Testis (tissue), 3 donors: ENCODE measurements around the gene FBXL13. TPM values are rescaled to one million over a fixed set of nuclear protein-coding genes. Genes with fewer than 3 reads are reported as not detected.

ENCODE experiments used
- DNase-seq: peaks from one replicate; pipeline ENCODE4 v3.0.0-alpha.2; 2019
- H3K27ac ChIP-seq, 2 donors: fragments of 200-600 bp; sonication (generic); one replicate each; pipeline ENCODE4 v1.5.1; 2019
- H3K27me3 ChIP-seq: fragments of 200-600 bp; sonication (generic); one replicate; pipeline ENCODE4 v1.5.1; 2019
- H3K36me3 ChIP-seq: fragments of 200-600 bp; sonication (generic); one replicate; pipeline ENCODE4 v1.5.1; 2017; ENCODE audit warnings: low read depth; ENCODE audit errors: missing control alignments
- H3K4me1 ChIP-seq: fragments of 200-600 bp; sonication (generic); one replicate; pipeline ENCODE4 v1.5.1; 2019
- H3K4me3 ChIP-seq, 2 donors: fragments of 200-600 bp; sonication (generic); one replicate each; pipeline ENCODE4 v1.5.1; 2017 to 2019
- H3K9me3 ChIP-seq: fragments of 200-600 bp; sonication (generic); one replicate; pipeline ENCODE4 v1.5.1; 2017
- POLR2A ChIP-seq: fragments of 450-650 bp; IDR thresholded peaks from one replicate; pipeline ENCODE4 v1.6.1; 2017; ENCODE audit warnings: antibody characterized with exemption, mild to moderate bottlenecking, moderate library complexity
- WGBS, 2 donors: methylation state at CpG; one replicate each; pipeline ENCODE4 v1.1.5; 2018; 5-methylcytosine and 5-hydroxymethylcytosine counted together
- intact Hi-C: fragments of 100-400 bp; cut with DNase I; formaldehyde crosslinking; loops from one replicate; pipeline ENCODE4 v1.15.1; 2023; ENCODE audit warnings: low total_unique reads
- polyA plus RNA-seq: library from polyadenylated mRNA; stranded (reverse); fragments of 350-450 nt; fragmentation: Illumina TruSeq; extraction: RNeasy Lipid Tissue Mini Kit (QIAGEN cat#74804); gene quantifications from one replicate; pipeline ENCODE4 v1.2.3, GENCODE V29; 2014; ENCODE audit warnings: low read depth, low replicate concordance; ENCODE audit not compliant: insufficient read depth
- total RNA-seq, 2 donors: library from RNA; depleted of rRNA; stranded (reverse); fragments of >200 nt; gene quantifications; one replicate each; pipeline ENCODE4 v1.2.3, GENCODE V29; 2016
- TF ChIP-seq, protein P1 (sequence below), 3 experiments: fragments of 450-650 bp in 2 of 3; fragments of 200-600 bp in 1 of 3; sonication (generic) in 1 of 3; IDR thresholded peaks; one replicate each; pipeline ENCODE4 v1.5.1; 2016 to 2019; ENCODE audit warnings: antibody characterized with exemption in 3 of 3, mild to moderate bottlenecking in 2 of 3, moderate library complexity in 1 of 3

The FBXL13 gene
- total and polyA plus RNA-seq, 3 donors from 2014 or later: 21.1 to 38.8 (median 28.6) TPM

- WGBS, 2 donors: 36 to 52% methylated on average over 4 of the region's 4 CpGs
- intact Hi-C loops: no loop called here
- Histone ChIP-seq H3K4me1 (peaks cover 15% of the 10 kb centered on the region), H3K9me3 (no peaks in the 10 kb centered on the region), H3K27ac (peak overlapping the region; percentile 16 to 72), H3K36me3 (no peaks in the 10 kb centered on the region), H3K27me3 (no peaks in the 10 kb centered on the region), H3K4me3 (no peak overlapping the region)
- DNase-seq: no peak
- TF ChIP-seq, protein P1, sequence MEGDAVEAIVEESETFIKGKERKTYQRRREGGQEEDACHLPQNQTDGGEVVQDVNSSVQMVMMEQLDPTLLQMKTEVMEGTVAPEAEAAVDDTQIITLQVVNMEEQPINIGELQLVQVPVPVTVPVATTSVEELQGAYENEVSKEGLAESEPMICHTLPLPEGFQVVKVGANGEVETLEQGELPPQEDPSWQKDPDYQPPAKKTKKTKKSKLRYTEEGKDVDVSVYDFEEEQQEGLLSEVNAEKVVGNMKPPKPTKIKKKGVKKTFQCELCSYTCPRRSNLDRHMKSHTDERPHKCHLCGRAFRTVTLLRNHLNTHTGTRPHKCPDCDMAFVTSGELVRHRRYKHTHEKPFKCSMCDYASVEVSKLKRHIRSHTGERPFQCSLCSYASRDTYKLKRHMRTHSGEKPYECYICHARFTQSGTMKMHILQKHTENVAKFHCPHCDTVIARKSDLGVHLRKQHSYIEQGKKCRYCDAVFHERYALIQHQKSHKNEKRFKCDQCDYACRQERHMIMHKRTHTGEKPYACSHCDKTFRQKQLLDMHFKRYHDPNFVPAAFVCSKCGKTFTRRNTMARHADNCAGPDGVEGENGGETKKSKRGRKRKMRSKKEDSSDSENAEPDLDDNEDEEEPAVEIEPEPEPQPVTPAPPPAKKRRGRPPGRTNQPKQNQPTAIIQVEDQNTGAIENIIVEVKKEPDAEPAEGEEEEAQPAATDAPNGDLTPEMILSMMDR (IDR thresholded peaks at IDR 0.05): no peak
- no peak for TF ChIP-seq POLR2A
Observed at GRCh38 chr7:102942181-102942866, 132.3 kb downstream of the FBXL13 start.

DNA sequence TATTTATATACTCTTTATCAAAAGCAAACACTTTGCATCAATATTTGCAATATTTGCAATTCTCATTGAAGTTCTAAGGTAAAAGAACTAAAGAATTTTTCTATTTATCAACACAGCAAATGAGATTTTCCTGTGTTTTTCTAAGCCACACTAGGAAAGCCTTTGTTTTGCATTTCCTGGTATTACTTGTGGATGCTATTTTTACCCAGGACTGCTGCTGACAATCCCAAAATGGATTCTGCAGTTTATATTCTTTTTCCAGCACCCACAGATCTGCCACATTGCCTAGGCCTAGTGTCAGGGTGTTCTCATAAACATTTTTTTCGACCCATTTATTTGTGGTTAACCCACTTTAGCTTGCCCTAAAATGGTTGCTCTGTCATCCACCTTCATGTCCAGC lies 135.9 kb downstream of the FBXL13 start:
- Histone ChIP-seq H3K4me3 (no peak overlapping the region), H3K9me3 (no peaks in the 10 kb centered on the region), H3K27me3 (no peaks in the 10 kb centered on the region), H3K27ac (peak overlapping the region in 1 of 2 donors; percentile 14), H3K4me1 (peaks cover 11% of the 10 kb centered on the region), H3K36me3 (no peaks in the 10 kb centered on the region)
- DNase-seq: no peak
- intact Hi-C loops: no loop called here
- TF ChIP-seq, protein P1 (IDR thresholded peaks at IDR 0.05): no peak
- no peak for TF ChIP-seq POLR2A
- 47 to 73% methylated on average over 1 of the region's 1 CpG for WGBS, 2 donors

DNA sequence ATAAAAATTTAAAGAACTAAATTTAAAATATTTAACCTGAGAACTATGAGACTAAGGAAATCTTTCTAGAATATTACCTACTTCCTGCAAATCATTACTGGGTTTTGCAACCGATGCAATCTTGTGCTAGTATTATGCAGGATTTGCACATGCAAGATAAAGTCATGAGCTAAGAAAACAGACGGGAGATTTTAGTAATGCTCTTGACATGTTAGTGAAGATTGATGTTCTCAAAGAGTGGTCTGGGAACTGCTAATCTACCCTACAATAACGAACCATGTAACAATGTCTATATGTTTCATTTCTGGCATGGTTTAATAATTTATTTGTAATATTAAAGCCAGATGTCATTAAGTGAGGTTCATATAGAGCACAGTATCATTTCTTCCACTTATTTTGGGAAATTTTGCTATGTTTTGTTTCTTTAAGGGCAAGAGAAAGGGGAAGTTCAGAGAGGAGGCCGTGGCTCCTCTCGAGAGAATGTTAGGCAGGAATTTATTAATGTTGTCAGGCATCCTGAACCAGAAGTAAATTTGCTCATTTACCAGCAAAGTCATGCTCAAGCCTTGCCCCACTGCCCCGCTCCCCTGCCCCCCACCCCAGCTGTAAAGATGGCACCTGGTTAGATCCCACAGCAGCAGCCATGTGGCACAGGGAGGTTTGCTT lies 139.0 kb downstream of the FBXL13 start:
- Histone ChIP-seq H3K27me3 (no peaks in the 10 kb centered on the region), H3K27ac (peak overlapping the region; percentile 56 to 72), H3K4me1 (no peaks in the 10 kb centered on the region), H3K9me3 (no peaks in the 10 kb centered on the region), H3K4me3 (no peak overlapping the region), H3K36me3 (no peaks in the 10 kb centered on the region)
- 46 to 60% methylated on average over 6 of the region's 6 CpGs for WGBS, 2 donors
- DNase-seq: no peak
- intact Hi-C loops: no loop called here
- TF ChIP-seq, protein P1 (IDR thresholded peaks at IDR 0.05): no peak
- TF ChIP-seq POLR2A: no peak

DNA sequence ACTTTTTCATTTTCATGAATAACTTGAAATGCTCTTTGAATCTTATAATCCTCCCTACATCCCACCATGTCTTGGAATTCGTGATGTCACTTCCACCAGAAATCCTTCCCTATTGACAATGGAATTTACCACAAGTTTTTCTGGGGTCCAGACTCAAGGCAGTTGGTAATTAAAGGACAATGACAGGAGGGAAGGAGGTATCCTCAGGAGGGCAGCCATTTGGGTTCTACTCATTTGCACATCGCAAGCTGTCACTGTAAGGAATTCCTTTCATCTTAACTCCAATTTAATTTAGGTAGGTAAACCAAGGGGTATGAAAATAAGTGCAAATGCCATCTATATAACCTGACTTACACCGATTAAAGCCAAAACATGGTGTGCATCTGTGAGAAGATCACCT lies 139.9 kb downstream of the FBXL13 start:
- 61 to 62% methylated on average over 3 of the region's 3 CpGs for WGBS, 2 donors
- no peaks in the 10 kb centered on the region for H3K9me3 ChIP-seq
- no peak overlapping the region for H3K4me3 ChIP-seq
- DNase-seq: no peak
- H3K36me3 ChIP-seq: no peaks in the 10 kb centered on the region
- TF ChIP-seq POLR2A: no peak
- TF ChIP-seq, protein P1 (IDR thresholded peaks at IDR 0.05): no peak
- intact Hi-C loops: no loop called here
- H3K27ac ChIP-seq: peak overlapping the region; percentile 69 to 72
- H3K4me1 ChIP-seq: no peaks in the 10 kb centered on the region
- no peaks in the 10 kb centered on the region for H3K27me3 ChIP-seq
